Measurements from ENCODE around the gene CAPN1. TPM values are rescaled to one million over a fixed set of nuclear protein-coding genes. Genes with fewer than 3 reads are reported as not detected.

CAPN1 gene
- total and polyA plus RNA-seq, 2 donors (not counting 1 experiment from before 2014, with no cell fraction given): 70.3 to 94.5 TPM

- Histone ChIP-seq H3K4me1 (ENCODE audit: control insufficient read depth, extremely low read depth, insufficient read depth, low read length) (peaks cover 5% of the 10 kb centered on the region), H2AFZ (ENCODE audit: low read length) (no peak overlapping the region), H4K20me1 (ENCODE audit: control insufficient read depth, extremely low read depth, insufficient read depth, low read length) (no peaks in the 10 kb centered on the region), H3K9me3 (ENCODE audit: control insufficient read depth, insufficient read depth, low read depth, low read length) (no peaks in the 10 kb centered on the region), H3K36me3 (ENCODE audit: control insufficient read depth, insufficient read depth, low read length) (peaks cover 41% of the 10 kb centered on the region), H3K4me3 (replicated peaks in 1 of 4; ENCODE audit: control extremely low read depth in 1 of 4, insufficient read depth in 1 of 4, low read depth in 3 of 4, low read length in 4 of 4) (no peak overlapping the region), H3K9ac (ENCODE audit: insufficient read depth, low read length) (no peak overlapping the region), H3K79me2 (ENCODE audit: control insufficient read depth, insufficient read depth, low read length) (peaks cover 22% of the 10 kb centered on the region), H3K4me2 (ENCODE audit: extremely low read depth, insufficient read depth, low read length) (no peak overlapping the region), H3K27me3 (ENCODE audit: control insufficient read depth, insufficient read depth, low read length) (no peaks in the 10 kb centered on the region), H3K27ac (ENCODE audit: insufficient read depth, low read length) (no peak overlapping the region)
- no peak for DNase-seq (ENCODE audit: low read depth in 2 of 2)
- TF ChIP-seq CTCF (conservative IDR thresholded peaks at IDR 0.05 in 1 of 2, IDR thresholded peaks at IDR 0.05 in 1 of 2; ENCODE audit: low read depth in 1 of 2, low read length in 2 of 2) (no peak), EZH2 (IDR thresholded peaks at IDR 0.05; ENCODE audit: low read length, missing control alignments) (no peak)
These were observed 5.5 kb downstream of the CAPN1 start for GRCh38 chr11:65187146-65187675.

DNA sequence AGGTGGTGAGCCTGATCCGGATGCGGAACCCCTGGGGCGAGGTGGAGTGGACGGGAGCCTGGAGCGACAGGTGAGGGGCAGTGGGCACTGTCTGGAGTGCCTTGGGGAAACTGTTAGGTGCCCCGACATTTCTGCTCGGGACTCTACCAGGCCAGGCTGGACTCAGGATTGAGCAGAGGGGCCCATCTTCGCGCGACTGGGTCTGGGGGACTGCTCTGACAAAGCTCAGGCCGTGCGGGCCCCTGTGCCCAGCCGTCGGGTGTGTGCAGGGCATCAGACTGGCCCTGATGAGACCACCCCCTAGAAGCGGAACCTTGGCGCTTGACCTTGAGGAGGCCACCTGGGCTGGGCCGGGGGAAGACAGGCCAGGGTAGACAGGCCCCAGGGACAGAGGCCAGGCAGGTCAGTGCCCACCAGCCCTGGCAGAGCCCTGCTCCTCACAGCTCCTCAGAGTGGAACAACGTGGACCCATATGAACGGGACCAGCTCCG, 6.3 kb downstream of the CAPN1 start:
- Histone ChIP-seq H3K27me3 (ENCODE audit: control insufficient read depth, insufficient read depth, low read length) (no peaks in the 10 kb centered on the region), H3K36me3 (ENCODE audit: control insufficient read depth, insufficient read depth, low read length) (peaks cover 40% of the 10 kb centered on the region), H3K4me2 (ENCODE audit: extremely low read depth, insufficient read depth, low read length) (no peak overlapping the region), H3K27ac (ENCODE audit: insufficient read depth, low read length) (no peak overlapping the region), H4K20me1 (ENCODE audit: control insufficient read depth, extremely low read depth, insufficient read depth, low read length) (no peaks in the 10 kb centered on the region), H3K4me3 (replicated peaks in 1 of 4; ENCODE audit: control extremely low read depth in 1 of 4, insufficient read depth in 1 of 4, low read depth in 3 of 4, low read length in 4 of 4) (no peak overlapping the region), H3K9me3 (ENCODE audit: control insufficient read depth, insufficient read depth, low read depth, low read length) (no peaks in the 10 kb centered on the region), H3K4me1 (ENCODE audit: control insufficient read depth, extremely low read depth, insufficient read depth, low read length) (peaks cover 5% of the 10 kb centered on the region), H2AFZ (ENCODE audit: low read length) (no peak overlapping the region), H3K9ac (ENCODE audit: insufficient read depth, low read length) (no peak overlapping the region), H3K79me2 (ENCODE audit: control insufficient read depth, insufficient read depth, low read length) (peaks cover 14% of the 10 kb centered on the region)
- TF ChIP-seq EZH2 (IDR thresholded peaks at IDR 0.05; ENCODE audit: low read length, missing control alignments): no peak
- TF ChIP-seq CTCF (conservative IDR thresholded peaks at IDR 0.05 in 1 of 2, IDR thresholded peaks at IDR 0.05 in 1 of 2; ENCODE audit: low read depth in 1 of 2, low read length in 2 of 2): no peak
- no peak for DNase-seq (ENCODE audit: low read depth in 2 of 2)

DNA sequence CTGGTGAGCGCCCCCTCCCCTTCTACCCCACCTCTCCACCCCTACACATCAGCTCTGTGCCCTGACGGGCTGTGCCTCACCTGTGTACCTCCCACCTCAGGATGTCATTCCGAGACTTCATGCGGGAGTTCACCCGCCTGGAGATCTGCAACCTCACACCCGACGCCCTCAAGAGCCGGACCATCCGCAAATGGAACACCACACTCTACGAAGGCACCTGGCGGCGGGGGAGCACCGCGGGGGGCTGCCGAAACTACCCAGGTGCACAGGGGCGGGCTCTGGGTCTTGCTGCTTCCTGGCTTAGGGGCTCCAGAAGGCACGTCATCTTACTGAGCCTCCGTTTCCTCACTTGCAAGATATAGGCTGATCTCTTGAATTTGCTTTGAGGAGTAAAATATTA, 6.8 kb downstream of the CAPN1 start:
- H3K9me3 ChIP-seq (ENCODE audit: control insufficient read depth, insufficient read depth, low read depth, low read length): no peaks in the 10 kb centered on the region
- H3K4me3 ChIP-seq (replicated peaks in 1 of 4; ENCODE audit: control extremely low read depth in 1 of 4, insufficient read depth in 1 of 4, low read depth in 3 of 4, low read length in 4 of 4): no peak overlapping the region
- H2AFZ ChIP-seq (ENCODE audit: low read length): no peak overlapping the region
- no peaks in the 10 kb centered on the region for H3K27me3 ChIP-seq (ENCODE audit: control insufficient read depth, insufficient read depth, low read length)
- H3K4me1 ChIP-seq (ENCODE audit: control insufficient read depth, extremely low read depth, insufficient read depth, low read length): peaks cover under 1% of the 10 kb centered on the region
- peaks cover 40% of the 10 kb centered on the region for H3K36me3 ChIP-seq (ENCODE audit: control insufficient read depth, insufficient read depth, low read length)
- H3K9ac ChIP-seq (ENCODE audit: insufficient read depth, low read length): no peak overlapping the region
- no peak overlapping the region for H3K4me2 ChIP-seq (ENCODE audit: extremely low read depth, insufficient read depth, low read length)
- H3K27ac ChIP-seq (ENCODE audit: insufficient read depth, low read length): no peak overlapping the region
- H4K20me1 ChIP-seq (ENCODE audit: control insufficient read depth, extremely low read depth, insufficient read depth, low read length): no peaks in the 10 kb centered on the region
- peaks cover 9% of the 10 kb centered on the region for H3K79me2 ChIP-seq (ENCODE audit: control insufficient read depth, insufficient read depth, low read length)
- no peak for DNase-seq (ENCODE audit: low read depth in 2 of 2)
- TF ChIP-seq EZH2 (IDR thresholded peaks at IDR 0.05; ENCODE audit: low read length, missing control alignments) (no peak), CTCF (conservative IDR thresholded peaks at IDR 0.05 in 1 of 2, IDR thresholded peaks at IDR 0.05 in 1 of 2; ENCODE audit: low read depth in 1 of 2, low read length in 2 of 2) (no peak)
